Keratinocyte (primary cell): Measurements from ENCODE around the gene ABHD4.

Experiments
- EZH2 ChIP-seq: IDR thresholded peaks from one replicate; pipeline ENCODE4 v1.6.1; 2012; ENCODE audit warnings: inconsistent platforms, mild to moderate bottlenecking, low read length, moderate library complexity
- TF ChIP-seq, protein P1 (sequence below), 3 experiments: IDR thresholded peaks in 1 of 3; conservative IDR thresholded peaks in 1 of 3; optimal IDR thresholded peaks in 1 of 3; 2 replicates in 2 of 3; 3 replicates in 1 of 3; pipeline versions ENCODE3 to v1.5.1; 2011; ENCODE audit warnings: low read length in 3 of 3, mild to moderate bottlenecking in 3 of 3, moderate library complexity in 2 of 3, control low read depth in 1 of 3, inconsistent platforms in 1 of 3; ENCODE audit not compliant: insufficient read depth in 2 of 3; ENCODE audit errors: extremely low read depth in 1 of 3

DNA sequence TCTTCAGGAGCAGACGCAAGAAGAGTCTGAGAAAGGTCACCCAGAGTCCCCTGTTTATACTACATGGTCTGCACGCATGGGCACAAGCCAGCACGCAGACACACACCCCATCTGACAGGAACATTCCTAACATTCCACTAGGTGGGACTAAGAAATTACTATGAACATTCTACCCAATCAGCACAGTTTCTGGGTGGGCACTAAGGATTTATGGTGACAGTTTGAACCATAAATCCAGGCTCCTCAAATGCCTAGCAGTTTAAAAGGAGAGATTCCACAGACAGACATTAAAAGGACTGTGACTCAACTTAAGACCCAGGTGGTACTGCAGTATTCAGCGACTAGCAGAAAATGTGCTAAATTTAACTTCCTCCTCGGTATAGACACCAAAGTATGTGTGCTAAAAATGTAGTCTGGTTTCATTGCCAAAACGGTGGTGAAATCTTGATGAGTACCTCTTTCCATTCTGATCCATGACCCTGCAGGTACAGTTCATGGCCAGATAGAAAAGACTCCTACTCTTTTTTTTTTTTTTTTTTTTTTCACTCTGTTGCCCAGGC lies 16.2 kb downstream of the ABHD4 start:
- TF ChIP-seq, protein P1, sequence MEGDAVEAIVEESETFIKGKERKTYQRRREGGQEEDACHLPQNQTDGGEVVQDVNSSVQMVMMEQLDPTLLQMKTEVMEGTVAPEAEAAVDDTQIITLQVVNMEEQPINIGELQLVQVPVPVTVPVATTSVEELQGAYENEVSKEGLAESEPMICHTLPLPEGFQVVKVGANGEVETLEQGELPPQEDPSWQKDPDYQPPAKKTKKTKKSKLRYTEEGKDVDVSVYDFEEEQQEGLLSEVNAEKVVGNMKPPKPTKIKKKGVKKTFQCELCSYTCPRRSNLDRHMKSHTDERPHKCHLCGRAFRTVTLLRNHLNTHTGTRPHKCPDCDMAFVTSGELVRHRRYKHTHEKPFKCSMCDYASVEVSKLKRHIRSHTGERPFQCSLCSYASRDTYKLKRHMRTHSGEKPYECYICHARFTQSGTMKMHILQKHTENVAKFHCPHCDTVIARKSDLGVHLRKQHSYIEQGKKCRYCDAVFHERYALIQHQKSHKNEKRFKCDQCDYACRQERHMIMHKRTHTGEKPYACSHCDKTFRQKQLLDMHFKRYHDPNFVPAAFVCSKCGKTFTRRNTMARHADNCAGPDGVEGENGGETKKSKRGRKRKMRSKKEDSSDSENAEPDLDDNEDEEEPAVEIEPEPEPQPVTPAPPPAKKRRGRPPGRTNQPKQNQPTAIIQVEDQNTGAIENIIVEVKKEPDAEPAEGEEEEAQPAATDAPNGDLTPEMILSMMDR (optimal IDR thresholded peaks at IDR 0.05 in 1 of 3, IDR thresholded peaks at IDR 0.05 in 1 of 3, conservative IDR thresholded peaks at IDR 0.05 in 1 of 3; ENCODE audit: extremely low read depth in 1 of 3, insufficient read depth in 2 of 3, low read length in 3 of 3), result no peak
- no peak for TF ChIP-seq EZH2
